Upper lobe of left lung (tissue), 6 donors: Measurements from ENCODE around the gene ACMSD. TPM values are rescaled to one million over a fixed set of nuclear protein-coding genes. Genes with fewer than 3 reads are reported as not detected.

Source experiments
- ATAC-seq, 2 donors: fragments of 200-7000 bp; cut with Tn5 transposase; one replicate each; pipeline ENCODE4 v1.9.1; 2022; ENCODE audit warnings: mild to moderate bottlenecking in 2 of 2, moderate library complexity in 2 of 2; ENCODE audit not compliant: low FRiP score in 2 of 2
- DNase-seq, 2 donors: peaks; one replicate each; pipeline ENCODE4 v3.0.0-alpha.2; 2019 to 2020
- H3K27ac ChIP-seq, 4 donors: fragments of 200-600 bp; sonication (generic); one replicate each; pipeline ENCODE4 v1.5.1; 2016 to 2019
- H3K27me3 ChIP-seq, 4 donors: fragments of 200-600 bp; sonication (generic); one replicate each; pipeline ENCODE4 v1.5.1; 2017 to 2019
- H3K36me3 ChIP-seq, 4 donors: fragments of 200-600 bp; sonication (generic); one replicate each; pipeline ENCODE4 v1.5.1; 2016 to 2019
- H3K4me1 ChIP-seq, 4 donors: fragments of 200-600 bp; sonication (generic); one replicate each; pipeline ENCODE4 v1.5.1; 2018 to 2019
- H3K4me3 ChIP-seq, 4 donors: fragments of 200-600 bp; sonication (generic); one replicate each; pipeline ENCODE4 v1.5.1; 2017 to 2019; ENCODE audit warnings: mild to moderate bottlenecking in 2 of 4, moderate library complexity in 1 of 4
- H3K9me3 ChIP-seq, 4 donors: fragments of 200-600 bp; sonication (generic); one replicate each; pipeline ENCODE4 v1.5.1; 2018 to 2019
- EP300 ChIP-seq, 4 donors: sonication (generic); formaldehyde crosslinking; IDR thresholded peaks; one replicate each; pipeline ENCODE4 v1.5.1; 2017; ENCODE audit warnings: antibody characterized with exemption in 4 of 4, control low read depth in 2 of 4
- POLR2A ChIP-seq, 4 donors: fragments of 450-650 bp; IDR thresholded peaks; one replicate each; pipeline ENCODE4 v1.5.1; 2016 to 2017; ENCODE audit warnings: antibody characterized with exemption in 4 of 4, mild to moderate bottlenecking in 2 of 4
- POLR2AphosphoS5 ChIP-seq, 2 donors: sonication (generic); formaldehyde crosslinking; IDR thresholded peaks; one replicate each; pipeline ENCODE4 v1.5.1; 2017; ENCODE audit warnings: antibody characterized with exemption in 2 of 2
- WGBS, 2 donors: methylation state at CpG; one replicate each; pipeline ENCODE4 v1.1.5; 2017 to 2018; 5-methylcytosine and 5-hydroxymethylcytosine counted together
- total RNA-seq, 6 donors: library from RNA; depleted of rRNA in 4 of 6; stranded (reverse); fragments of >200 nt in 4 of 6; gene quantifications; one replicate each; pipeline versions ENCODE4 v1.1.0 to v1.2.1, GENCODE V29; 2016 to 2021
- TF ChIP-seq, protein P1 (sequence below), 6 experiments: fragments of 450-650 bp in 4 of 6; fragments of 200-600 bp in 2 of 6; sonication (generic) in 2 of 6; IDR thresholded peaks; one replicate each; pipeline ENCODE4 v1.5.1; 2016 to 2019; ENCODE audit warnings: antibody characterized with exemption in 6 of 6
- donor health status: DM: no; HTN: no; CAD: no; lungs with moderate emphysema.
- donor health status: DM: no; HTN: yes; CAD: no; lungs with severe emphysema.

The ACMSD gene
- under 1 TPM in 1 of 6 donors, not detected in 5; 0.20 TPM for total RNA-seq

DNA sequence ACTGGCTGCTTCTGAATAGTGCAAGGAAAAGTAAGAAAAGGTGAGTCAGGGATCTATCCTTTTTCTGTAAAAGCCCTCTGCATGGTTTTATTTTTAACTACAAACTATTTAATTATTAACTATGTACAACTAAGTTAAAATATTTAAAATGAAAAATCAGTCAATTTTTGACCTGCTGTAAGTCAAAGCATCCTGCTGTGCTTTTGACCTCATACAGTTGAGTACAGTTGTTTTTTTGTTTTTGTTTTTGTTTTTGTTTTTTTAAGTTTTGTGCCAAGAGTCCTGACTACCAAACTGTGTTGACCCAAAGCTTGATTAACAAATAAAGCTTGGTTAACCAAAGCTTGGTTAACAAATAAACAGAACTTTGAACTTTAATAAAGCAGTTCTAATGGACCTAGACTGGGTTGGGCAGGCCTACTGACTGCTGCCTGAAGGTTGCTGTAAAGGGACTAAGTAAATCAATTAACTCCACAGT lies at the start of gene ACMSD:
Gene ACMSD (plus strand): TSS at position 474 of the 478 bp plus-strand sequence. CDS start 67 bp downstream, outside the sequence.
- Histone ChIP-seq H3K27ac (peak within 1 kb of the TSS; percentile 61 to 77 (median 68)), H3K9me3 (peaks cover 0 to 13% (median 6%) of the 10 kb centered on the region in 4 donors), H3K27me3 (no peaks in the 10 kb centered on the region), H3K36me3 (no peaks in the 10 kb centered on the region), H3K4me1 (peaks cover 0 to 21% (median 0%) of the 10 kb centered on the region in 4 donors), H3K4me3 (no peak within 1 kb of the TSS)
- TF ChIP-seq EP300 (IDR thresholded peaks at IDR 0.05): no peak
- TF ChIP-seq POLR2AphosphoS5 (IDR thresholded peaks at IDR 0.05): no peak
- TF ChIP-seq, protein P1, sequence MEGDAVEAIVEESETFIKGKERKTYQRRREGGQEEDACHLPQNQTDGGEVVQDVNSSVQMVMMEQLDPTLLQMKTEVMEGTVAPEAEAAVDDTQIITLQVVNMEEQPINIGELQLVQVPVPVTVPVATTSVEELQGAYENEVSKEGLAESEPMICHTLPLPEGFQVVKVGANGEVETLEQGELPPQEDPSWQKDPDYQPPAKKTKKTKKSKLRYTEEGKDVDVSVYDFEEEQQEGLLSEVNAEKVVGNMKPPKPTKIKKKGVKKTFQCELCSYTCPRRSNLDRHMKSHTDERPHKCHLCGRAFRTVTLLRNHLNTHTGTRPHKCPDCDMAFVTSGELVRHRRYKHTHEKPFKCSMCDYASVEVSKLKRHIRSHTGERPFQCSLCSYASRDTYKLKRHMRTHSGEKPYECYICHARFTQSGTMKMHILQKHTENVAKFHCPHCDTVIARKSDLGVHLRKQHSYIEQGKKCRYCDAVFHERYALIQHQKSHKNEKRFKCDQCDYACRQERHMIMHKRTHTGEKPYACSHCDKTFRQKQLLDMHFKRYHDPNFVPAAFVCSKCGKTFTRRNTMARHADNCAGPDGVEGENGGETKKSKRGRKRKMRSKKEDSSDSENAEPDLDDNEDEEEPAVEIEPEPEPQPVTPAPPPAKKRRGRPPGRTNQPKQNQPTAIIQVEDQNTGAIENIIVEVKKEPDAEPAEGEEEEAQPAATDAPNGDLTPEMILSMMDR (IDR thresholded peaks at IDR 0.05): no peak
- TF ChIP-seq POLR2A (IDR thresholded peaks at IDR 0.05): no peak
- DNase-seq (no peak), ATAC-seq (no peak)

DNA sequence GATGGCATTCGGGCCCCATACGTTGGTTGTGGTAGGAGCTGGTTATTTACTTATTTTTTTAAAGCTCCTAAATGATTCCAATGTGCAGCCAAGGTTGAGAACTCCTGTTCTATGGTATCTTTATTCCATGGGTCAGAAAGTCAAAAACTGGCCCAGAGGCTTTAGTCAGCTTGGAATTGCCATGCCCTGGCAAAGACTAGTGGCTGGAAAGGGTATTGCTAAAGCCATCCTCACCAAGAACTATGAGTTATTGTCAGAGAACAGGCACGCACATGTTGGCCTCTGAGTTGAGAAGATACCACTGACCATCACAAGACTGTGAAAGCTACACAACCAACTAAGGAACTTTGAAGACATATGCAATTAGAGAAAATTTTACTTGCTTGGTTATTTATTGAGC lies 47.9 kb upstream of the ACMSD start:
- no peak for DNase-seq
- Histone ChIP-seq H3K4me3 (no peak overlapping the region), H3K4me1 (no peaks in the 10 kb centered on the region), H3K36me3 (no peaks in the 10 kb centered on the region), H3K27ac (no peak overlapping the region), H3K9me3 (no peaks in the 10 kb centered on the region), H3K27me3 (no peaks in the 10 kb centered on the region)
- no peak for ATAC-seq
- 85 to 87% methylated on average over 3 of the region's 3 CpGs for WGBS, 2 donors
- TF ChIP-seq EP300 (IDR thresholded peaks at IDR 0.05) (no peak), POLR2A (IDR thresholded peaks at IDR 0.05) (no peak), POLR2AphosphoS5 (IDR thresholded peaks at IDR 0.05) (no peak)
- TF ChIP-seq, protein P1 (IDR thresholded peaks at IDR 0.05): no peak

DNA sequence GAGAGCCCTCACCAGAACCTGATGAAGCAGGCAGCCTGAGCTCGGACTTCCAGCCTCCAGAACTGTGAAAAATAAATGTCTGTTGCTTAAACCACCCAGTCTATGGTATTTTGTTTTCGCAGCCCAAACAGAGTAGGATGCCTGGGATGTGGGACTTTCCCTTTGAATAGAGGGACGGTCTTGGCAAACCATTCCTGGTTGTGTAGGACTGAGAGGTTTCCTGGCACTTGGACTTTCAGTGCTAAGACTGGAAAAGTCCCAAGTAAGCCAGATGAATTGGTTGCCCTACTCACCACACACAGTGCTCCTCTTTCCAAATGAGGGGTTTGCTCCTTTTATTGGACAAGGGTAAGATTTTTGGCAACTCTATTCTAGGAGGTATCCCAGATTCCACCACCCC lies 46.8 kb upstream of the ACMSD start:
- Histone ChIP-seq H3K4me1 (no peaks in the 10 kb centered on the region), H3K27ac (no peak overlapping the region), H3K4me3 (no peak overlapping the region), H3K27me3 (no peaks in the 10 kb centered on the region), H3K36me3 (no peaks in the 10 kb centered on the region), H3K9me3 (no peaks in the 10 kb centered on the region)
- ATAC-seq (no peak), DNase-seq (no peak)
- WGBS, 2 donors: 64 to 68% methylated on average over 3 of the region's 3 CpGs
- no peak for TF ChIP-seq EP300 (IDR thresholded peaks at IDR 0.05)
- TF ChIP-seq POLR2A (IDR thresholded peaks at IDR 0.05): no peak
- no peak for TF ChIP-seq POLR2AphosphoS5 (IDR thresholded peaks at IDR 0.05)
- TF ChIP-seq, protein P1 (IDR thresholded peaks at IDR 0.05): no peak

DNA sequence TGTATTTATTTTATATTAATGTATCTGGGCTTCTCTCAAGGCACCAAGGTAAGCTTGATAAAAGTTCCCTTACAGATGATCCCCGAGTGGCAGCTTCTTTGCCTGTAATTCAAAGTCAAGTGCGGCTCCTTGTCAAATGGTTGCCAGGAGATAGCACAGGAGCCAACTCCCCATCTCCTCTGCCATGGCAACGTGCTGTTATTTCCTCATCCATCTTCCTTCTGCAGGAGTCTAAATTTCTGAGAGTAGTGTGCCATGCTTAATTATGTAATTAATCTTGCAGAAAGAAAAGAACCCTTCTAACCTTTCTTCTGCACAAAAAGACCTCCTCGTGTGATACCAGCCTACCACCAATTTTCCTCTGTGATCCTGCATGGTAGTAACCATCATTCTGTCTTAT lies 46.2 kb upstream of the ACMSD start:
- Histone ChIP-seq H3K9me3 (no peaks in the 10 kb centered on the region), H3K4me1 (no peaks in the 10 kb centered on the region), H3K4me3 (no peak overlapping the region), H3K27me3 (no peaks in the 10 kb centered on the region), H3K36me3 (no peaks in the 10 kb centered on the region), H3K27ac (no peak overlapping the region)
- DNase-seq (no peak), ATAC-seq (no peak)
- WGBS, 2 donors: 77 to 80% methylated on average over 4 of the region's 4 CpGs
- TF ChIP-seq POLR2A (IDR thresholded peaks at IDR 0.05) (no peak), EP300 (IDR thresholded peaks at IDR 0.05) (no peak), POLR2AphosphoS5 (IDR thresholded peaks at IDR 0.05) (no peak)
- TF ChIP-seq, protein P1 (IDR thresholded peaks at IDR 0.05): no peak

DNA sequence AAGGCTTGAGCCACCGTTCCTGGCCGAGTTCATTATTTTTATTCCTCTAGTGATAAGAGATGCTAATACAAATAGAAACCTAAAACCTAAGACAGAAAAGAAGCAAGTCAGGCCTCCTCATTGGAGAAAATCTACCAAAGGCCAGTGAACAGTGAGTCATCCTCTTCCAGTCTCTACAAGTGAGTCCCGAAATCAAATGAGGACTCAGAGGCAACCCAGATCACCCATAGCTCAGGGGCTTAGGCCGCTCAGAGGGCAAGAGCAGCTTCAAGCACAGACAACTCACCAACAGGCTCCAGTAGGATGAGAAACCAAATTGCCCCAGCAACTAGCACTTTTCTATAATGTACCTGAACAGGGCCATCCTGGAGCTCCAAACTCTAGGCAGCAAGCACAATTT lies 42.7 kb upstream of the ACMSD start:
- 80 to 91% methylated on average over 4 of the region's 4 CpGs for WGBS, 2 donors
- no peaks in the 10 kb centered on the region for H3K27me3 ChIP-seq

More for the DNA sequence above, 42.7 kb upstream of the ACMSD start:
- ATAC-seq (no peak), DNase-seq (no peak)
- H3K4me3 ChIP-seq: no peak overlapping the region
- TF ChIP-seq, protein P1 (IDR thresholded peaks at IDR 0.05): no peak
- TF ChIP-seq EP300 (IDR thresholded peaks at IDR 0.05) (no peak), POLR2AphosphoS5 (IDR thresholded peaks at IDR 0.05) (no peak), POLR2A (IDR thresholded peaks at IDR 0.05) (no peak)
- no peaks in the 10 kb centered on the region for H3K4me1 ChIP-seq
- no peaks in the 10 kb centered on the region for H3K36me3 ChIP-seq
- no peak overlapping the region for H3K27ac ChIP-seq
- no peaks in the 10 kb centered on the region for H3K9me3 ChIP-seq
